IMR-90 (cell line): Measurements from ENCODE around the gene CCNK. TPM values are rescaled to one million over a fixed set of nuclear protein-coding genes. Genes with fewer than 3 reads are reported as not detected.
A peak's percentile ranks its signal among the peaks of the same experiment; 100 is the strongest.

Experiments
- ATAC-seq: fragments of 200-7000 bp; cut with Tn5 transposase; 2 replicates; pipeline ENCODE4 v1.9.1; 2020; ENCODE audit warnings: low read depth, mild to moderate bottlenecking, moderate library complexity
- BruUV-seq: library from RNA; stranded (reverse); fragments of 400-500 nt; replicated peaks from 2 replicates; lab custom pipeline; 2021; lab: Mats Ljungman, UMichigan
- CTCF ChIA-PET: fragments of 300-600 bp; formaldehyde crosslinking; extraction: SDS; loops from one replicate; lab custom pipeline; 2021; ENCODE audit warnings: antibody characterized with exemption; lab: Yijun Ruan, JAX
- POLR2A ChIA-PET: fragments of 300-600 bp; sonication (Branson Sonifier 250); formaldehyde crosslinking; loops from one replicate; lab custom pipeline; 2022; ENCODE audit warnings: antibody characterized with exemption; ENCODE audit not compliant: unreplicated experiment; lab: Charles Lee
- DNase-seq: peaks from one replicate; pipeline ENCODE4 v3.0.0; 2013
- H2AFZ ChIP-seq: replicated peaks from 2 replicates; pipeline ENCODE3; 2013; ENCODE audit warnings: low read length, mild to moderate bottlenecking; ENCODE audit not compliant: poor library complexity
- H2AK5ac ChIP-seq: 2 replicates; pipeline ENCODE4 v1.6.1; 2013; ENCODE audit warnings: low read depth, low read length, inconsistent platforms
- H2AK9ac ChIP-seq: replicated peaks from 2 replicates; pipeline ENCODE3; 2013; ENCODE audit warnings: mild to moderate bottlenecking, low read depth, low read length, moderate library complexity; ENCODE audit not compliant: poor library complexity
- H2BK120ac ChIP-seq: 2 replicates; pipeline ENCODE4 v1.6.1; 2013; ENCODE audit warnings: low read depth, low read length, inconsistent platforms
- H2BK15ac ChIP-seq: 3 replicates; pipeline ENCODE4 v1.6.1; 2013; ENCODE audit warnings: low read depth, low read length, inconsistent platforms
- H2BK20ac ChIP-seq: 2 replicates; pipeline ENCODE4 v1.6.1; 2013; ENCODE audit warnings: low read depth, mild to moderate bottlenecking, inconsistent platforms, low read length, moderate library complexity
- H2BK5ac ChIP-seq: 2 replicates; pipeline ENCODE4 v1.6.1; 2013; ENCODE audit warnings: mild to moderate bottlenecking, low read depth, low read length, inconsistent platforms; ENCODE audit not compliant: poor library complexity, severe bottlenecking
- H3K14ac ChIP-seq: replicated peaks from 2 replicates; pipeline ENCODE4 v1.6.1; 2013; ENCODE audit warnings: low read depth, low read length, inconsistent platforms
- H3K18ac ChIP-seq: 2 replicates; pipeline ENCODE4 v1.6.1; 2013; ENCODE audit warnings: low read depth, low read length, control low read depth
- H3K23ac ChIP-seq: 2 replicates; pipeline ENCODE4 v1.6.1; 2013; ENCODE audit warnings: low read depth, low read length, inconsistent platforms
- H3K27ac ChIP-seq: 2 replicates; pipeline ENCODE4 v1.5.1; 2013; ENCODE audit warnings: mild to moderate bottlenecking, control low read depth, low read length; ENCODE audit not compliant: insufficient read depth
- H3K27me3 ChIP-seq: 2 replicates; pipeline ENCODE4 v1.6.1; 2013; ENCODE audit warnings: low read length; ENCODE audit not compliant: control insufficient read depth, insufficient read depth
- H3K36me3 ChIP-seq: 2 replicates; pipeline ENCODE4 v1.6.1; 2013; ENCODE audit warnings: low read length, mixed read lengths; ENCODE audit not compliant: control insufficient read depth, insufficient read depth
- H3K4ac ChIP-seq: 2 replicates; pipeline ENCODE4 v1.6.1; 2013; ENCODE audit warnings: low read depth, low read length, inconsistent platforms
- H3K4me1 ChIP-seq: 2 replicates; pipeline ENCODE4 v1.6.1; 2013; ENCODE audit warnings: low read length, mixed read lengths; ENCODE audit not compliant: control insufficient read depth, insufficient read depth
- H3K4me2 ChIP-seq: 2 replicates; pipeline ENCODE4 v1.6.1; 2013; ENCODE audit warnings: low read depth, mild to moderate bottlenecking, control low read depth, low read length, moderate library complexity
- H3K4me3 ChIP-seq: 2 replicates; pipeline ENCODE4 v1.5.1; 2013; ENCODE audit warnings: low read depth, mild to moderate bottlenecking, control low read depth, low read length, moderate library complexity; ENCODE audit not compliant: insufficient read depth
- H3K56ac ChIP-seq: 2 replicates; pipeline ENCODE4 v1.6.1; 2013; ENCODE audit warnings: low read length, inconsistent platforms; ENCODE audit not compliant: insufficient read depth; ENCODE audit errors: extremely low read depth
- H3K79me1 ChIP-seq, 2 experiments: 2 replicates each; pipeline ENCODE4 v1.6.1; 2013; ENCODE audit warnings: low read length in 2 of 2, inconsistent platforms in 1 of 2, low read depth in 1 of 2
- H3K9ac ChIP-seq: 2 replicates; pipeline ENCODE4 v1.6.1; 2013; ENCODE audit warnings: low read depth, low read length, control low read depth
- H3K9me1 ChIP-seq: 2 replicates; pipeline ENCODE4 v1.6.1; 2013; ENCODE audit warnings: low read length, inconsistent platforms; ENCODE audit not compliant: insufficient read depth
- H3K9me3 ChIP-seq: 2 replicates; pipeline ENCODE4 v1.6.1; 2013; ENCODE audit warnings: low read length; ENCODE audit not compliant: control insufficient read depth, insufficient read depth
- H4K20me1 ChIP-seq: 2 replicates; pipeline ENCODE4 v1.6.1; 2013; ENCODE audit warnings: low read length, inconsistent platforms; ENCODE audit not compliant: insufficient read depth
- H4K5ac ChIP-seq: 2 replicates; pipeline ENCODE4 v1.6.1; 2013; ENCODE audit warnings: mild to moderate bottlenecking, low read depth, low read length, control low read depth
- H4K8ac ChIP-seq, 2 experiments: 2 replicates each; pipeline ENCODE4 v1.6.1; 2013; ENCODE audit warnings: low read depth in 2 of 2, low read length in 2 of 2, control low read depth in 1 of 2, inconsistent platforms in 1 of 2
- H4K91ac ChIP-seq: 2 replicates; pipeline ENCODE4 v1.6.1; 2013; ENCODE audit warnings: low read depth, low read length, inconsistent platforms; ENCODE audit not compliant: insufficient read depth
- BHLHE40 ChIP-seq: fragments of 150-350 bp; IDR thresholded peaks from 2 replicates; pipeline ENCODE4 v1.6.1; 2016; ENCODE audit warnings: mild to moderate bottlenecking, low read depth, low read length
- FOS ChIP-seq: fragments of 150-350 bp; IDR thresholded peaks from 2 replicates; pipeline ENCODE4 v1.6.1; 2016; ENCODE audit warnings: low read depth, low read length
- NFE2L2 ChIP-seq: fragments of 150-350 bp; IDR thresholded peaks from 2 replicates; pipeline ENCODE4 v1.6.1; 2016; ENCODE audit warnings: low read depth, mild to moderate bottlenecking, low read length
- RCOR1 ChIP-seq: IDR thresholded peaks from 2 replicates; pipeline ENCODE4 v1.6.1; 2012; ENCODE audit warnings: mild to moderate bottlenecking, low read length, improper control_type of control experiment; ENCODE audit not compliant: insufficient replicate concordance
- RFX5 ChIP-seq: IDR thresholded peaks from 2 replicates; pipeline ENCODE4 v1.8.0; 2012; ENCODE audit warnings: low read depth, mild to moderate bottlenecking, low read length, moderate library complexity
- USF2 ChIP-seq: fragments of 150-350 bp; IDR thresholded peaks from 2 replicates; pipeline ENCODE4 v1.6.1; 2017; ENCODE audit warnings: mild to moderate bottlenecking, antibody characterized with exemption, low read length, low read depth
- WGBS, 2 experiments: methylation state at CpG; one replicate each; pipeline versions ENCODE4 v1.1.5 to v1.1.7; 2013; ENCODE audit warnings: missing lambda C conversion rate in 2 of 2; ENCODE audit not compliant: insufficient read length in 1 of 2; ENCODE audit errors: extremely low coverage in 2 of 2; 5-methylcytosine and 5-hydroxymethylcytosine counted together
- dilution Hi-C: fragments of 300-500 bp; cut with HindIII; formaldehyde crosslinking; loops from one replicate; pipeline ENCODE4 v1.14.3; 2018; ENCODE audit warnings: low sequenced_read_pairs; ENCODE audit not compliant: unreplicated experiment
- in situ Hi-C: fragments of 300-500 bp; cut with MboI; formaldehyde crosslinking; loops from 3 replicates; pipeline ENCODE4 v1.14.3; 2019; ENCODE audit warnings: low sequenced_read_pairs, inconsistent platforms, mixed read lengths
- intact Hi-C: fragments of 100-400 bp; cut with micrococcal nuclease; formaldehyde crosslinking; loops from 2 replicates; pipeline ENCODE4 v1.10.0; 2022
- polyA plus RNA-seq, 3 experiments: library from polyadenylated mRNA; depleted of rRNA; stranded (reverse); fragments of >200 nt; gene quantifications; 2 replicates each; pipeline ENCODE4 v1.2.3, GENCODE V29; 2012; ENCODE audit warnings: low replicate concordance in 1 of 3
- total RNA-seq: library from RNA; depleted of rRNA; stranded (reverse); fragments of >200 nt; gene quantifications from 2 replicates; pipeline ENCODE4 v1.2.3, GENCODE V29; 2012

The CCNK gene
- total and polyA plus RNA-seq, 2 of the 4 experiments (the other 2 are of a cell fraction) = 18.8 to 38.3 TPM

- Histone ChIP-seq H3K14ac (no peak overlapping the region), H3K79me1 (peaks cover 12 to 49% of the 10 kb centered on the region in 2 experiments), H3K27me3 (no peaks in the 10 kb centered on the region), H2AFZ (no peak overlapping the region), H3K4me3 (no peak overlapping the region), H3K18ac (no peak overlapping the region), H2AK5ac (peak overlapping the region; percentile 43; the same call in 1 of the 2 replicates), H3K9me3 (no peaks in the 10 kb centered on the region), H3K56ac (no peak overlapping the region), H3K9ac (no peak overlapping the region), H3K23ac (0 out of 2 replicates have a peak overlapping the region, but pooled peaks have one; percentile 29), H3K4me2 (no peak overlapping the region), H4K20me1 (peaks cover 31% of the 10 kb centered on the region), H3K4me1 (peaks cover 15% of the 10 kb centered on the region), H3K4ac (peak overlapping the region; percentile 8; the same call in 1 of the 2 replicates), H2BK15ac (no peak overlapping the region), H3K36me3 (peaks cover 62% of the 10 kb centered on the region), H2BK120ac (no peak overlapping the region), H3K9me1 (peaks cover 4% of the 10 kb centered on the region; the same call in 1 of the 2 replicates), H4K5ac (no peak overlapping the region), H4K8ac (no peak overlapping the region), H2AK9ac (no peak overlapping the region), H4K91ac (no peak overlapping the region), H3K27ac (peak overlapping the region; percentile 2; the same call in 1 of the 2 replicates), H2BK20ac (no peak overlapping the region; the same call in 1 of the 2 replicates), H2BK5ac (peak overlapping the region; percentile 2)
- WGBS, 2 experiments = 67% methylated on average over 3 of the region's 15 CpGs; no CpG with 5 or more reads in 1 of the 2 experiments
- CTCF ChIA-PET = interaction anchor here (0.6 kb wide), 1 partner anchor 564 kb away, joined by 3 read pairs; no protein-coding TSS in a partner anchor
- TF ChIP-seq FOS (no peak), RCOR1 (no peak), NFE2L2 (no peak), BHLHE40 (no peak), RFX5 (no peak), USF2 (no peak)
- in situ Hi-C loops = loop anchor here (5.0 kb wide), 1 partner anchor 372 kb away; no protein-coding TSS in a partner anchor
- ATAC-seq (no peak), DNase-seq (no peak)
- BruUV-seq = TSS peak; percentile 99
- dilution Hi-C loops = no loop called here
- intact Hi-C loops = no loop called here
- POLR2A ChIA-PET = no interaction called here
These were observed 29.4 kb downstream of the CCNK start for GRCh38 chr14:99510556-99511139.
